ENCODE measurements around the gene NCS1.

NCS1 gene

GRCh38 chr9:130157079-130157478 lies 15.1 kb upstream of the NCS1 start:
- TF ChIP-seq GATA3 (IDR thresholded peaks at IDR 0.05; ENCODE audit: low read depth, low read length) (no peak), GATA2 (IDR thresholded peaks at IDR 0.05; ENCODE audit: low read depth, low read length) (no peak)

DNA sequence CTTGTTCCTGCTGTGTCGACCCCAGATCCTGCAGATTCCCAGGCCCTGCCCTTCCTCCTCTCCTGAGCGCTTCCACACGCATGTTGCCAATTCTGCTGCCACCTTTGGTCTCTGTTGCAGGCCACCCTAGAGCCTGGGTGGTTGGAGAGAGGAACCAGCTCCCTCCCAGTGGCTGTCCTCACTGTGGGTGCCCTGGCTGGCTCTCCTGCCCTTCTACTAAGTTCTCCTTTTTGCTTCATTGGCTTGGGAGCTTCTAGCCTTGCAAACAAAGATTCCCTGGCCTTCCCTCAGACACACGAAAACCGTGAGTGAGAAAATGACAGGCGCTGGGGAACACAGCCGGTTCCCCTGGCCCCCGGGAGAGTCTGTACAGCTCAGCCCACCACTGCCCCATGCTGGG lies 14.2 kb upstream of the NCS1 start:
- TF ChIP-seq GATA2 (IDR thresholded peaks at IDR 0.05; ENCODE audit: low read depth, low read length), result no peak
- TF ChIP-seq GATA3 (IDR thresholded peaks at IDR 0.05; ENCODE audit: low read depth, low read length), result no peak

DNA sequence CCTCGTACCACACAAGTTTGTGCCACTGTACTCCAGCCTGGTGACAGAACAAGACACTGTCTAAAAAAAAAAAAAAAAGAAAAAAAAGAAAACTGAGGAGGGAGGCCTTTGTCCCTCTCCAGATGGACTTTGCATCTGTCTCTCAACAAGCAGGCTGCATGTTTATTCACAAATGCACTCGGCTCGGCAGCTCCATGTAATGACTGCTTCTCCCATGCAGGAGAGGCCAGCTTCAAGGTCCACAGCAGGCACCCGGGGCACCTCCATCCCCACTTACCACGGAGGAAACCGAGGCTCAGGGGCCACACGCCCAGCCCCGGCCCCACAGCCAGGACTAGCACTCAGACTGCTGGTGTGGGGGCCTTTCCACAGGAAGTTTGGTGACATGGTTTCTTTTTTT lies 13.1 kb upstream of the NCS1 start:
- no peak for TF ChIP-seq GATA2 (IDR thresholded peaks at IDR 0.05; ENCODE audit: low read depth, low read length)
- no peak for TF ChIP-seq GATA3 (IDR thresholded peaks at IDR 0.05; ENCODE audit: low read depth, low read length)

- no peak for TF ChIP-seq GATA2 (IDR thresholded peaks at IDR 0.05; ENCODE audit: low read depth, low read length)
- no peak for TF ChIP-seq GATA3 (IDR thresholded peaks at IDR 0.05; ENCODE audit: low read depth, low read length)
These were observed 12.1 kb upstream of the NCS1 start for GRCh38 chr9:130159915-130160670.

DNA sequence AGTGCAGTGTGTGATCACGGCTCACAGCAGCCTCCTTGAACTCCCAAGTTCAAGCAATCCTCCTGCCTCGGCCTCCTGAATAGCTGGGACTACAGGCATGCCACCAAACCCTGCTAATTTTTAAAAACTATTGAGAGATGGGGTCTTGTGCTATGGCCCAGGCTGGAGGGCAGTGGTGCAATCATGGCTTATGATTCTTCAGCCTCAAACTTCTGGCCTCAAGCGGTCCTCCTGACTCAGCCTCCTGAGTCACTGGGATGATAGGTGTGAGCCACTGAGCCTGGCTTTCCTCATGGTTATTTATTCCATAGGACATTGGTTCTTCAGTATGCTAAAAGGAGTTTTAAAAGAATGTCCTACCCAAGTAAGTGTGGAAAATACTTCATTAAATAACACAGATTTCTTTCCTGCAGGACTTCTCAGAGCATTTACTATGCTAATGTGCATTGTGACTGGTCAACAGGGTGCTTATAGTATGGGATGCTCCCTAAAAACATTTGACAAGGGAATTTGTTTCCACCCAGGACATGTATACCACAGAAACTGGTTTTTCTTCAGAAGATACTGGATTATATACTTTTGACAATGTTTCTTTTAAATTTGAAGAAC lies 11.2 kb upstream of the NCS1 start:
- TF ChIP-seq GATA2 (IDR thresholded peaks at IDR 0.05; ENCODE audit: low read depth, low read length) (no peak), GATA3 (IDR thresholded peaks at IDR 0.05; ENCODE audit: low read depth, low read length) (no peak)

DNA sequence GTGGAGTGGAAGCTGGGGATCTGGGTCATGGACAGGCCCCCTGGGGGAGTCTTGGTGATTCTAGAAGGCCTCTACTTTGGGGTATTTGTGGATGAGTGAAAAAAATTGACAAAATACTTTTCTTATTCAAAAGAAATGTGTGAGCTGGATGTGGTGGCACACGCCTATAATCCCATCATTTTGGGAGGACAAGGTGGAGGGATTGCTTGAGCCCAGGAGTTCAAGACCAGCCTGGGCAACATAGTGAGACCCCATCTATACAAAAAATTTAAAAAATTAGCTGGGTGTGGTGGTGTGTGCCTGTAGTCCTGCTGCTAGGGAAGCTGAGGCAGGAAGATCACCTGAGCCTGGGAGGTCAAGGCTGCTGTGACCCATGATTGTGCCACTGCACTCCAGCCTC lies 6.6 kb upstream of the NCS1 start:
- TF ChIP-seq GATA2 (IDR thresholded peaks at IDR 0.05; ENCODE audit: low read depth, low read length), result no peak
- no peak for TF ChIP-seq GATA3 (IDR thresholded peaks at IDR 0.05; ENCODE audit: low read depth, low read length)

DNA sequence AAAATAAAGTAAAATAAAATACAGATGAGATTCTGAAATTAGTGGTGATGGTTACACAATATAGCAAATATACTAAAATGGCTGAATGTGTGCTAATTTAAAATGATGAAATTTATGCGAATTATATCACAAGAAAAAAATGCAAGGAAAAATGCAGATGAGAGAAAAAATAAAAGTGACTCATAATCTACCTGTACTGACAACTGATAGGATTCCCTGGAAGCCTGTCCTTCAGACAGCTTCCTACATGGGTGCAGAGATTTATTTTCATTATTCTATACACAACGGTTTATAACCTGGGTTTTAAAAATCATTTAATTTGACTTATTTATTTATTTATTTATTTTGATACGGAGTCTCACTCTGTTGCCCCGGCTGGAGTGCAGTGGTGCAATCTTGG lies 5.8 kb upstream of the NCS1 start:
- TF ChIP-seq GATA2 (IDR thresholded peaks at IDR 0.05; ENCODE audit: low read depth, low read length) (no peak), GATA3 (IDR thresholded peaks at IDR 0.05; ENCODE audit: low read depth, low read length) (no peak)

DNA sequence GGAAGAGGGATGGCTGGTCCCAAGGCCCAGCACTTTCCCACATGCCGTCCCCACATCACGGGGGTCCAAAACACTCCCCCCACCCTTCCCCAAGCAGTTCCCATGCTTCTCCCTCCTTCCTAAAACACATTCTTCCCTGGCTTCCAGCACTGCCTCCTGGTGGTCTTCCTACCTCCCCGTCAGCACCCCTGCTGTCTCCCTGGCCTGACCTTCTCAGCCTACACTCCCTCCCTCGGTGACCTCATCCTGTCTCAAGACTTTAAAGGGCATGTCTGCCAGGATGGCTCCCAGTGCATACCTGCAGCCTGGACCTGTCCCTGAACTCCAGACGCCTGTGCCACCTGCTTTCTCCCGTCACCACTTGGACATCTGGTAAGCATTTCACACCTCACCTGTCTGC lies 4.3 kb upstream of the NCS1 start:
- TF ChIP-seq GATA2 (IDR thresholded peaks at IDR 0.05; ENCODE audit: low read depth, low read length) (no peak), GATA3 (IDR thresholded peaks at IDR 0.05; ENCODE audit: low read depth, low read length) (no peak)

DNA sequence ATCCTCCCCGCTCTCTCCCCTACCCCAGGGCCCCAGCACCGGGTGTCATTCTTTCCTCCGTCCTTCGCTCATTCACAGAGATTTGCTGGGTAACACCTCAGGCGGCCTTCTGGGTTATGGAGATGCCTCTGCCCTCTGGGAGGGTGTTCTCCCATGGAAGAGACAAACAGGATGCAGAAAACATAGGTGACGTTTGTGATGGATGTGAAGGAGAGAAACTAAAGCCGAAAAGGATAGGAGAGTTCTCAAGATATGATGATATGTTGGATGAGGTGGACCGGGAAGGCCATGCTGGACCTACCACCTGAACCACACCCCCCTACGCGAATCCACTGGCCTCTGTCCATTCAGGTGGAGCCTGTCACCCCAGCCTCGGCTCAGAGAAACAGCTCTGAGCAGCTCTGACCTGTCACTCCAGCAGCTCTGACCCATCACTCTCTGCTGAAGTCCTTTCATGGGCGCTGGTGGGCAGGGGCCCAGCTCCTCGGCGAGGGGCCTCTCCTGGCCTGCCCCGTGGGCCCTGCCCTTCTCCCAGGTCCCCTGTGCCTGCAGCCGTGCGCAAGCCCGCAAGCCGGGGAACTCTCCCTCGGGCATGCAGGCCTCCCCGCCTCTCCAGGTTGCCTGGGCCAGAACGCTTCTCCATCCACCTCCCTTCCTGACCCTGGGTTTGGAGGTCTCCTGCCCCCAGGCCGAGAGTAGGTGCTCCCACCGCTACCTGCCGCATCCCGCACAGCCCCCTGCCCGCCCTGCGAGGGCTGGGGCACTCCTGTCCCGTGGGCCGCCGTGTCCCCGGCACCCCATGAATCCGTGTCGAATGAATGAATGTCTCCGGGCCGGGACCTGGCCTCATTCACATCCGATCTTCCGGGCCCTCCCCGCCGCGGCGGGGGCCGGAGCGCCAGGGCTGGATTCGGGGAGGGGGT lies 717 bp upstream of the NCS1 start:
- TF ChIP-seq GATA3 (IDR thresholded peaks at IDR 0.05; ENCODE audit: low read depth, low read length) (no peak), GATA2 (IDR thresholded peaks at IDR 0.05; ENCODE audit: low read depth, low read length) (no peak)

DNA sequence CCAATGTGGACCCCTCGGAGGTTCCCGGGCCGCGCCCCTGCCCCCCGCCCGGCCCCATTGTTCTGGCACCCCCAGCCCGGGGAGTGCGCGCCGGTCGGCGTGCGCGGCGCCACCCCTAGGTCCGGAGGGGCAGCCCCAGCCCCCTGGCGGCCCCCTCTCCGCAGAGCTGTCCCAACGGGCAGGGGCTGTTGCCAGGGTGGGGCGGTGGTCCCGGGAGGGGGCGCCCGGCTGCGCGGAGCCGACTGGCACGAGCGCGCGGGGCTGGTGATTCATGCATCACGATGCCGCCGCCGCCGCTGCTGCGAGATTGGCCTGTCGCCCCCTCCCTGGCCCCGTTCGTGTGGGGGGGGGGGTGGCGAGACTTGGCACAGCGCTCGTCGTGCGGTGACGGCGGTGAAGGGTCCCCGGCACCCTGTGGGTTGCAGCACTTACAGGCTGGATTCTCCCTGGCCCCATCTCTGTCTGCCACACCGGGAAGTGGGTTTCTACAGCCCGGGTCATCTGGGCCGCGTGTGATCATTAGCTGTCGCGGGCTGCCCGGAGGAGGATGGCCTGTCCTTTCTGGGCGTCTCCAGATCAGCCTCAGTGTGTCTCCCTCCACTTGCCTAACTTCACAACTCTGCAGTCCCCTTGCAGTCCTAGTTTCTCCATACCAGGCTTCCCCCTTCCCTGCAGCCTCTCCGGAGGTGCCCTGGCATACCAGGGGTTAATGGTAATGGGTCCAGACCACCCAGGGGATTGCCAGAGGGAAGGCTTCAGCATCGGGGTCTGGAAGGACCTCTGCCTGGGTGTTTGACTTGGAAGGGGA lies 858 bp downstream of the NCS1 start:
- TF ChIP-seq GATA3 (IDR thresholded peaks at IDR 0.05; ENCODE audit: low read depth, low read length) (no peak), GATA2 (IDR thresholded peaks at IDR 0.05; ENCODE audit: low read depth, low read length) (no peak)

DNA sequence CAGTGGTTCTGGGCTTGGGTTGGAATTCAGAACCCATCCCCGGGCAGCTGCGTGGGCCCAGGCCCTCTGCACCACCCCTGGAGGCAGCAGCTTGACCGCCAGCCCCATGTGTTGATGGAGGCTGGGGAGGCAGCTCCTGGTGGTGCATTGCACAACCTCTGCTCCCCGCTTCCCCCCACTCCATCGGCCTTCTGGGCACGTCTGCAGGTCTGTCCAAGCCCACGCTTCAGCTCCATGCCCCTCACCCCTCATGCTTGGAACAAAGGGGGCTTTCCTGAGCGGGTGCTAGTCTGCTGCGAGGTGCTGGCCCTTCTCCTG lies 1.4 kb downstream of the NCS1 start:
- no peak for TF ChIP-seq GATA3 (IDR thresholded peaks at IDR 0.05; ENCODE audit: low read depth, low read length)

GRCh38 chr9:130174025-130174424 lies 1.8 kb downstream of the NCS1 start:
- TF ChIP-seq GATA2 (IDR thresholded peaks at IDR 0.05; ENCODE audit: low read depth, low read length) (no peak), GATA3 (IDR thresholded peaks at IDR 0.05; ENCODE audit: low read depth, low read length) (no peak)

GRCh38 chr9:130174920-130175321 lies 2.7 kb downstream of the NCS1 start:
- TF ChIP-seq GATA2 (IDR thresholded peaks at IDR 0.05; ENCODE audit: low read depth, low read length) (no peak), GATA3 (IDR thresholded peaks at IDR 0.05; ENCODE audit: low read depth, low read length) (no peak)

- TF ChIP-seq GATA2 (IDR thresholded peaks at IDR 0.05; ENCODE audit: low read depth, low read length) (no peak), GATA3 (IDR thresholded peaks at IDR 0.05; ENCODE audit: low read depth, low read length) (no peak)
These were observed 3.2 kb downstream of the NCS1 start for GRCh38 chr9:130175355-130175754.

All from SH-SY5Y (cell line).